T-helper 1 cell treated with Interleukin-12 subunit alpha and Interleukin-12 subunit beta and Interleukin-4 antibody, amounts not matched to agents 30 μg/mL and 1 μg/mL, for 36 hours (primary cell): ENCODE data around the gene TTC23.

Experiments used
- H3K27ac Mint-ChIP-seq: one replicate; pipeline ENCODE4 v1.8.0; 2021; ENCODE audit warnings: mild to moderate bottlenecking, mixed read lengths
- H3K27me3 Mint-ChIP-seq: one replicate; pipeline ENCODE4 v1.8.0; 2021; ENCODE audit warnings: low read depth, mixed read lengths
- H3K36me3 Mint-ChIP-seq: one replicate; pipeline ENCODE4 v1.8.0; 2021; ENCODE audit warnings: low read depth, mixed read lengths
- H3K4me1 Mint-ChIP-seq: one replicate; pipeline ENCODE4 v1.8.0; 2021; ENCODE audit warnings: low read depth, mixed read lengths
- H3K4me3 Mint-ChIP-seq: one replicate; pipeline ENCODE4 v1.8.0; 2021; ENCODE audit warnings: mild to moderate bottlenecking, moderate library complexity, mixed read lengths
- H3K9me3 Mint-ChIP-seq: one replicate; pipeline ENCODE4 v1.8.0; 2021; ENCODE audit warnings: mixed read lengths

Gene TTC23

DNA sequence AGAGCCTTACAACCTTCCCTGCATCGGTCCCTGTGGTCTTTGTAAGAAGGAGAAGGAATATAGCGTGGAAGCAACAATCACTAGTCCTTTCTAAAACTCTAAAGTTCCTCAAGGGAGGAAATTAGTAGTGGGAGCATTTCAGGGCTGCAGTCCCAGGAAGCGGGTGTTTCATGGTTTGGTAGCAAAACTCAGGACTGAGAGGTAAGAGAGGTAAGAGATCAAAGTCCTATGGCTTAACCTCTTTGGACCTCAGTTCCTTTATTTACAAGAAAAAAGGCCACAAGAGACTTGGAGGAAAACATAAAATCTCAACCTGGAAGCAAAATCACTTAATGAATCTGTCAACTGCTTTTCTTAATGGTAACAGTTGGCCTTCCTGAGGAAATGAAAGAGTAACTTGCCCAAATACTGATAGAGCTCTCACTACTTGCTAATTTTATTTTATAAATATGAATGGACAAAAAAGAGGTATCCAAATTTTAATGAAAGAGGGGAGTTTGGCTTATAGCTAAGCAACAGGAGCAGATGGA is 16.2 kb upstream of the TTC23 start:
- Mint-ChIP-seq H3K9me3 (no peaks in the 10 kb centered on the region), H3K36me3 (peaks cover 7% of the 10 kb centered on the region), H3K27ac (no peak overlapping the region), H3K4me1 (peaks cover 16% of the 10 kb centered on the region), H3K4me3 (no peak overlapping the region), H3K27me3 (no peaks in the 10 kb centered on the region)

GRCh38 chr15:99264125-99264524 is 14.7 kb upstream of the TTC23 start:
- no peaks in the 10 kb centered on the region for H3K27me3 Mint-ChIP-seq
- no peak overlapping the region for H3K4me3 Mint-ChIP-seq
- no peaks in the 10 kb centered on the region for H3K9me3 Mint-ChIP-seq
- peaks cover 16% of the 10 kb centered on the region for H3K4me1 Mint-ChIP-seq
- H3K27ac Mint-ChIP-seq: no peak overlapping the region
- peaks cover 8% of the 10 kb centered on the region for H3K36me3 Mint-ChIP-seq

DNA sequence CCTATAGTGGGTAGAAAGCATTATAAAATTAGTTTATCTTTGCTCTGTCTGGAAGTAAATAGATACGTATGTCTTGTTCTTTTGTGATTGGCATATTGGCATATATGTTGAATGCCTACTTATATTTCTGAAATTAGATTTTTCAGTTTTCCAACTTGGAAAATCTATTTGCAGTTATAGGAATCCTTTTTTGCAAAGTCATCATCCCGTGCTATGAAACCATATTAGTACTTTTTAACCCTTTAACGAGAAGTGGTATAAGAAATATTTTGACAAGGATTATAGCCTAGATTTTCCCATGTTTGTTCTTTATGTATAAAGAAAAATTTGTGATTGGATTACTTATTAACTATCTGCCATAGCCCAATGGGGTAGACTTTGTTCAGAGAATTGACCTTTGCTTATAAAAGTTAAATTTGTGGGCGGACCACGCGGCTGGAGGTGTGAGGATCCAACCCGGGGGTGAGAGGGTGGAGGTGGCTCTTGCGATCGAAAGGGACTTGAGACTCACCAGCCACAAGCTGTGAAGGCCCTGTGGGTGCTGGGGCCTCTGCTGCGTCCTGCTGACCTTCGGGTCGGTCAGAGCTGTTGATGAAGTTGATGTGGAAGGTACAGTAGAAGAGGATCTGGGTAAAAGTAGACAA is 7.8 kb upstream of the TTC23 start:
- Mint-ChIP-seq H3K4me3 (no peak overlapping the region), H3K4me1 (peaks cover 20% of the 10 kb centered on the region), H3K9me3 (no peaks in the 10 kb centered on the region), H3K27ac (no peak overlapping the region), H3K36me3 (peaks cover 27% of the 10 kb centered on the region), H3K27me3 (no peaks in the 10 kb centered on the region)

DNA sequence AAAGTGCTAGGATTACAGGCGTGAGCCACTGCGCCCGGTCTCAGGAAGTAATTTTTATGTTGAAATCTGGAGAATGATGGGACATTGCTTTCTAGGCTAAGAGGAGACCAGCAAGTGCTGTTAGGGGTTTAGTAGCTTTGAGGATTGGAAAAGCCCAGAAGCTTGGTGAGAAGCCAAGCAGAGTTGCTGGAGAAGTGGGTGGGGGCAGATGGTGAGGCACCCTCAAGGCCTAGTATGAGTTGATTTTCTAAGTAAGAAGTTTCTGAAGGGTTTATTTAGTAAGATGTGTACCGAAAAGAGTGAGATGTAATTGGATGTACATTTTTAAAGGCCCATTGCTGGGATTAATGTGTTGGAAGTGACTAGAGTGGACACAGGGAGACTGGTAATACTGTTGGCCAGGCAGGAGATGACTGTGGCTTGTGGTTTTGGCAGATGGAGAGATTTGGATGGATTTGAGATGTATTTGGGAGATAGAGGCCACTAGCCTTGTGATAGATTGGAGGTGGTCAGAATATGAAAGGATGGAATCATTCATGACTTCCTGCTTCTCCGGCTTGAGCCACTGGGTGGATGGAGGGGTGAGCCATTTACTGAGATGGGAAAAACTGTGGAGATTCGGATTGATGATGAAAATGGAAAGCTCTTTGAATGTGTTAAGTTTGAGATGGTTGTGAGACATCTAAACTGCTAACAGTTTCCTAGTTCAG is 4.2 kb upstream of the TTC23 start:
- Mint-ChIP-seq H3K4me1 (peaks cover 33% of the 10 kb centered on the region), H3K27ac (peak overlapping the region; percentile 65), H3K36me3 (peaks cover 29% of the 10 kb centered on the region), H3K27me3 (no peaks in the 10 kb centered on the region), H3K4me3 (peak overlapping the region; percentile 41), H3K9me3 (peaks cover 5% of the 10 kb centered on the region)

GRCh38 chr15:99252326-99252725 is 2.9 kb upstream of the TTC23 start:
- peaks cover 28% of the 10 kb centered on the region for H3K4me1 Mint-ChIP-seq
- peak overlapping the region; percentile 61 for H3K27ac Mint-ChIP-seq
- H3K27me3 Mint-ChIP-seq: no peaks in the 10 kb centered on the region
- peaks cover 19% of the 10 kb centered on the region for H3K36me3 Mint-ChIP-seq
- H3K9me3 Mint-ChIP-seq: peaks cover 5% of the 10 kb centered on the region
- H3K4me3 Mint-ChIP-seq: peak overlapping the region; percentile 83

DNA sequence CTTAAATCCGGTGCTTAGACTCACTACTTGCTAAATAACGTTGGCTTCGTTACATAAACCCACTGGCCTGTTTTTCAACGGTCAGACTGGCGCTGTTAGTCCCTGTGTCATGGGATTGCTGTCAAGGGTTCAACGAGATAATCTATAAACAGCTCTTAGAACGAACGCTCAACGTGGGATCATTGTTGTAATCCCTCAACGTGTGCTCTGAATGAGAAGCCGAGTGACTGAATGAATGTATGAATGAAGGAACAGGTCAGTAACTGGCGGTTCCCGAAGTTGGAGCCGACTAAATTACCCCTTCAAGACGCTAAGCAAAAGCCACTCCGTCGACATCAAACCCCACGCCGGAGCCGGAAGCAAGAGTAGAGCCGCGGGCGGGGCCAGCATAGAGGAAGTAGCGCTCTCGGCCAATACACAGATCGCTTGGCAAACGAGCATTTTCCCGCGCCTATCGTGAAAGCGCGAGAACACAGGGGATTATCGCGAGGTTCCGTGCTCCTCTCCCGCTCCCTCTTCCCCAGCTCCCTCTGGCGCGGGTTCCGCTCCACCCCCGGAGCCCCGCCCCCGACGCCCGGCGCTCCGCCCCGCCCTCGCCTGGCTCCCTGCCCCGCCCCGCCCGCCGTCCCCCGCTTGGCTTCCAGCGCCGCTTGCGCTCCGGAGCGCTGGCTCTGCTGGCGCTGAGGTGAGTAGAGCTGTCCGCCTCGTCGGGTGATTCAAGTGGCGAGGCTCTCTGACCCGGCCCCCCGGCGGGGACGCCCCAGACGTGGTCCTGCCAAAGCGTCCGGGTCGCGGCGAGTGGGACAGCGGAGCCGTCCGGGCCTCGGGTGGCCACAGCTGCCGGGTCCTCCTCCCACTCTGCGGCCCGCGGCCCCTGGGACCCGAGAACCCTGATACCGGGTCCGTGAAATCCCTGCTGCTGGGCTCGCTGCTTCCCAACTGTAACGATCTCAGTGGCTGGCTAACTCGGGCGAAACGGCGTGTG is 1.8 kb upstream of the TTC23 start, which contains the start of gene LRRC28:
Gene LRRC28 (plus strand): TSS at position 625 of the 985 bp plus-strand sequence. CDS start 4,477 bp downstream, outside the sequence.
- Mint-ChIP-seq H3K27me3 (no peaks in the 10 kb centered on the region), H3K36me3 (peaks cover 11% of the 10 kb centered on the region), H3K4me1 (peaks cover 28% of the 10 kb centered on the region), H3K4me3 (peak within 1 kb of the TSS; percentile 83), H3K9me3 (peaks cover 5% of the 10 kb centered on the region), H3K27ac (peak within 1 kb of the TSS; percentile 89)

- H3K36me3 Mint-ChIP-seq: peaks cover 6% of the 10 kb centered on the region
- H3K27me3 Mint-ChIP-seq: no peaks in the 10 kb centered on the region
- H3K4me3 Mint-ChIP-seq: peak overlapping the region; percentile 83
- peak overlapping the region; percentile 89 for H3K27ac Mint-ChIP-seq
- peaks cover 5% of the 10 kb centered on the region for H3K9me3 Mint-ChIP-seq
- H3K4me1 Mint-ChIP-seq: peaks cover 28% of the 10 kb centered on the region
Observed at GRCh38 chr15:99250494-99250856, 1.1 kb upstream of the TTC23 start.

- Mint-ChIP-seq H3K4me3 (no peak overlapping the region), H3K27ac (no peak overlapping the region), H3K27me3 (no peaks in the 10 kb centered on the region)
Observed at GRCh38 chr15:99250001-99250400, 620 bp upstream of the TTC23 start.

DNA sequence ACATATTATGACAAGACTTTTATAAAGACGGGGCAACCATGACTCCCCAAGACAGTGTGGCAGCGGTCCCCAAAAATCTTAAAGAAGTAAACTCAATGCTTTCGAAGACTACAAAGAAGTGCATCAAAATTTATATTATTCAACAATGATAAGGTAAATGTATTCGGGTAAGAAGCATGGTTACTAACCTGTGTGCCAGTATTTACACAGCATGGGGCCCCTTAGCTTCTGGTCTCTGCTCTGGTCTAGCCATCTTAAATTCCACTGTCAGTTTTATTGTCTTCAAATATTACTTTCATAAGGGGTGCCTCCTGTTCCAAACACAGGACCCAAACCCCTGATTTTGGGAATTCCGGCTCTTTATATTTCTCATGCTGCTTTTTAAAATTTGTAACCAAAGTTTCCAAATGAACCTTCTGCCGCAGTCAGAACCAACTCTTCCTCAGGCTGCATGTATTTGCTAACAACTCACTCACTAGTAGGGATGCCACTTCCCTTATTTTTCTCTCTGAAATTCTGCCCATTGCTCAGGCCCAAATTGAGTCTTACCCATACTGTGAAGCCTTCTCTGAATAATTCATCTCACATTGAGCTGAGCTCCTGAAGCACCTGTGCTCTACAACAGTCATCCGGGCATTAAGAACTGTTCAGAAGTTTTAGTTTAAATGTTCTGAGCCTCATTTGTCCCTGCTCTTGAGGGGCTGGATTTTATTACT is 1.2 kb downstream of the TTC23 start:
- H3K9me3 Mint-ChIP-seq: peaks cover 5% of the 10 kb centered on the region
- peaks cover 4% of the 10 kb centered on the region for H3K27me3 Mint-ChIP-seq
- no peak overlapping the region for H3K27ac Mint-ChIP-seq
- H3K4me3 Mint-ChIP-seq: no peak overlapping the region
- H3K36me3 Mint-ChIP-seq: peaks cover 6% of the 10 kb centered on the region
- H3K4me1 Mint-ChIP-seq: peaks cover 20% of the 10 kb centered on the region

More at GRCh38 chr15:99250001-99250400, 620 bp upstream of the TTC23 start:
- H3K4me1 Mint-ChIP-seq: peaks cover 28% of the 10 kb centered on the region
- H3K36me3 Mint-ChIP-seq: peaks cover 6% of the 10 kb centered on the region
- peaks cover 5% of the 10 kb centered on the region for H3K9me3 Mint-ChIP-seq

DNA sequence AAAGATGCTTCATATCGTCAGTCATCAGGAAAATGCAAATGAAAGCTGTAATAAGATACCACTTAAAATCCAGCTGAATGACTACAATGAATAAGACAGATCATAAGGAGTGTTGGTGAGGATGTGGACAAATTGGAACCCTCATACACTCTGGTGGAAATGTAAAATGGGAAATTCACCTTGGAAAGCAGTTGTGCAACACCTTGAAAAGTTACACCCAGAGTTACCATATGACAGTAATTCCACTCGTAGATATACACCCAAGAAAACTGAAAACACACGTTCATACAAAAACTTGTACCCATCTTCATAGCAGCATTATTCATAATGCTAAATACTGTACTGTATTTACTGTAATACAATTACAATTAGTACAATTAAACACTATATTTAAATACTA is 2.3 kb downstream of the TTC23 start:
- Mint-ChIP-seq H3K36me3 (peaks cover 6% of the 10 kb centered on the region), H3K27ac (no peak overlapping the region), H3K4me1 (peaks cover 11% of the 10 kb centered on the region), H3K4me3 (no peak overlapping the region), H3K27me3 (peaks cover 9% of the 10 kb centered on the region), H3K9me3 (peaks cover 5% of the 10 kb centered on the region)

GRCh38 chr15:99244306-99244705 is 5.1 kb downstream of the TTC23 start:
- peaks cover 13% of the 10 kb centered on the region for H3K4me1 Mint-ChIP-seq
- no peak overlapping the region for H3K4me3 Mint-ChIP-seq
- no peaks in the 10 kb centered on the region for H3K9me3 Mint-ChIP-seq
- no peak overlapping the region for H3K27ac Mint-ChIP-seq
- H3K27me3 Mint-ChIP-seq: peaks cover 9% of the 10 kb centered on the region
- H3K36me3 Mint-ChIP-seq: no peaks in the 10 kb centered on the region

DNA sequence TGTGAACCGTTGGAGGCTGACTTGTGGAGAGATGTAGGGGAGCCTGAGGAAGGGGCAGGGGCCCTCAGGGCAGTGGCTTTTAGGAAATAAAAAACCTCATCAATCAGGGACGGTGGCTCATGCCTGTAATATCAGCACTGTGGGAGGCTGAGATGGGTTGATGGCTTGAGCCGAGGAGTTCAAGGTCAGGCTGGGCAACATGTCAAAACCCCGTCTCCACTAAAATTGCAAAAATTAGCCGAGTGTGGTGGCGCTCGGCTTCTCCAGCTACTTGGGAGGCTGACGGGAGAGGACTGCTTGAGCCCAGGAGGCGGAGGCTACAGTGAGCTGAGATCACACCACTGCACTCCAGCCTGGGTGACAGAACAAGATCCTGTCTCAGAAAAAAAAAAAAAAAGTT is 7.6 kb downstream of the TTC23 start:
- no peak overlapping the region for H3K4me3 Mint-ChIP-seq
- H3K27ac Mint-ChIP-seq: no peak overlapping the region
- peaks cover 13% of the 10 kb centered on the region for H3K4me1 Mint-ChIP-seq
- H3K27me3 Mint-ChIP-seq: peaks cover 9% of the 10 kb centered on the region
- H3K9me3 Mint-ChIP-seq: no peaks in the 10 kb centered on the region
- no peaks in the 10 kb centered on the region for H3K36me3 Mint-ChIP-seq

DNA sequence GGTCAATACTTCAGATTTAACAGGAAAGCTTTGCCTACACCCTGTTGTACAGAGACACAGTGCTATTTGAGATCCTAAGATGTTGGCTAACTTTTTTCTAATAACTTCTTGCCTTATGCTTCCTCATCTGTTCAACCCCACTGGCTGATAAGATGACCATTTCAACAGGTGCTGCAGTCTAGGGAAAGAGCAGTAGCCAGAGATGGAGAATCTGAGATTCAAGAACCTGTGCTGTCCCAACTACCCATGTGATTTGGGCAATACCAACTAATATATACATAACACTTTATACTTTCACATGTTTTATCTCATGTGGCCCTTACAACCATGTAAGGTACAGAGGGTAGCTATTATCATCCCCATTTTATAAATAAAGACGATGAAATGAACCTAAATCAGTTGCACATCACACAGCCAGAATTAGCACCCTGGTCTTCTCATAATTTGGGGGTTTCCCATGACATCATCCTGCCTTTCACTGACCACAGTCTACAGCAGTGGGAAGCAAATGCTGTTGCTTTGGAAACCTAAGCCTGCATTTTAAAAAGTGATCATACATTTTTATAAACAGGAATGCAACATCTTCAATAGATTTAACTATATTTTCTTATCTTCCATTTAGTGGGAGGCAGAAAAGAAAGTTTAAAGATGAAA is 9.7 kb downstream of the TTC23 start:
- H3K27ac Mint-ChIP-seq: no peak overlapping the region
- H3K4me1 Mint-ChIP-seq: peaks cover 18% of the 10 kb centered on the region
- H3K4me3 Mint-ChIP-seq: no peak overlapping the region
- no peaks in the 10 kb centered on the region for H3K36me3 Mint-ChIP-seq
- no peaks in the 10 kb centered on the region for H3K9me3 Mint-ChIP-seq
- H3K27me3 Mint-ChIP-seq: peaks cover 9% of the 10 kb centered on the region
